B cell (primary cell): ENCODE data around the gene RABGAP1L. TPM values are rescaled to one million over a fixed set of nuclear protein-coding genes. Genes with fewer than 3 reads are reported as not detected.

ENCODE experiments used
- ATAC-seq: fragments of 200-7000 bp; cut with Tn5 transposase; one replicate; pipeline ENCODE4 v1.10.0; 2021; ENCODE audit warnings: low read depth, mild to moderate bottlenecking, moderate number of reproducible peaks, moderate library complexity
- CTCF ChIA-PET: fragments of 350-600 bp; sonication (Branson Sonifier 250); formaldehyde crosslinking; loops from one replicate; lab custom pipeline; 2021; ENCODE audit warnings: antibody characterized with exemption, inconsistent platforms; lab: Charles Lee
- POLR2A ChIA-PET: fragments of 350-600 bp; sonication (Branson Sonifier 250); formaldehyde crosslinking; loops from one replicate; lab custom pipeline; 2021; ENCODE audit warnings: antibody characterized with exemption; lab: Charles Lee
- DNase-seq: peaks from one replicate; pipeline ENCODE4 v3.0.0; 2013
- H2AFZ ChIP-seq: 2 replicates; pipeline ENCODE4 v1.6.1; 2012; ENCODE audit warnings: mild to moderate bottlenecking, low read depth, low read length; ENCODE audit not compliant: insufficient read depth, poor library complexity, severe bottlenecking
- H3K27ac ChIP-seq, 2 donors: 1 replicate in 1 of 2; 2 replicates in 1 of 2; pipeline ENCODE4 v1.5.1; 2012 to 2013; ENCODE audit warnings: low read length in 2 of 2, mild to moderate bottlenecking in 2 of 2, moderate library complexity in 1 of 2
- H3K27me3 ChIP-seq, 4 experiments: fragments of 200-600 bp in 1 of 4; sonication (generic) in 1 of 4; replicated peaks in 1 of 4; 1 replicate in 2 of 4; 2 replicates in 2 of 4; pipeline versions ENCODE4 v1.6.1 to v1.7.0; 2013 to 2016; ENCODE audit warnings: low read length in 3 of 4, mild to moderate bottlenecking in 2 of 4, mixed read lengths in 1 of 4, moderate library complexity in 1 of 4; ENCODE audit not compliant: insufficient read depth in 4 of 4, control insufficient read depth in 3 of 4; ENCODE audit errors: control extremely low read depth in 1 of 4
- H3K36me3 ChIP-seq, 2 experiments: replicated peaks in 1 of 2; 1 replicate in 1 of 2; 2 replicates in 1 of 2; pipeline versions ENCODE4 v1.6.1 to v1.7.1; 2013; ENCODE audit warnings: low read length in 1 of 2; ENCODE audit not compliant: insufficient read depth in 2 of 2, control insufficient read depth in 1 of 2; ENCODE audit errors: control extremely low read depth in 1 of 2, extremely low read depth in 1 of 2
- H3K4me1 ChIP-seq, 2 donors: fragments of 200-600 bp in 1 of 2; sonication (generic) in 1 of 2; 1 replicate in 1 of 2; 2 replicates in 1 of 2; pipeline versions ENCODE4 v1.5.1 to v1.6.1; 2013 to 2017; ENCODE audit warnings: low read length in 2 of 2; ENCODE audit not compliant: control insufficient read depth in 2 of 2, insufficient read depth in 2 of 2
- H3K4me2 ChIP-seq: replicated peaks from 2 replicates; pipeline ENCODE3; 2012; ENCODE audit warnings: mild to moderate bottlenecking, low read depth, low read length; ENCODE audit not compliant: poor library complexity, severe bottlenecking
- H3K4me3 ChIP-seq, 5 experiments: fragments of 200-600 bp in 1 of 5; sonication (generic) in 1 of 5; 1 replicate in 3 of 5; 2 replicates in 2 of 5; pipeline versions ENCODE4 v1.5.1 to v1.7.0; 2011 to 2016; ENCODE audit warnings: low read length in 4 of 5, mild to moderate bottlenecking in 4 of 5, low read depth in 2 of 5, control low read depth in 1 of 5, moderate library complexity in 1 of 5; ENCODE audit not compliant: insufficient read depth in 1 of 5; ENCODE audit errors: control extremely low read depth in 1 of 5, extremely low read depth in 1 of 5
- H3K79me2 ChIP-seq: fragments of 200-600 bp; sonication (generic); one replicate; pipeline ENCODE4 v1.6.0; 2016; ENCODE audit warnings: low read length; ENCODE audit not compliant: control insufficient read depth, insufficient read depth
- H3K9ac ChIP-seq: fragments of 200-600 bp; sonication (generic); 2 replicates; pipeline ENCODE4 v1.6.1; 2017; ENCODE audit warnings: mild to moderate bottlenecking, low read length, moderate library complexity
- H3K9me3 ChIP-seq, 3 donors: one replicate each; pipeline versions ENCODE4 v1.6.1 to v1.7.1; 2013; ENCODE audit warnings: low read length in 2 of 3; ENCODE audit not compliant: control insufficient read depth in 2 of 3, insufficient read depth in 1 of 3; ENCODE audit errors: control extremely low read depth in 1 of 3
- H4K20me1 ChIP-seq: 2 replicates; pipeline ENCODE4 v1.6.0; 2012; ENCODE audit warnings: mild to moderate bottlenecking, low read length; ENCODE audit not compliant: insufficient read depth, control insufficient read depth, poor library complexity, severe bottlenecking
- H3K27ac Mint-ChIP-seq: one replicate; pipeline ENCODE4 v1.8.0; 2021; ENCODE audit warnings: mixed read lengths
- H3K27me3 Mint-ChIP-seq: one replicate; pipeline ENCODE4 v1.8.0; 2021; ENCODE audit warnings: mixed read lengths
- H3K4me1 Mint-ChIP-seq: one replicate; pipeline ENCODE4 v1.8.0; 2021; ENCODE audit warnings: mixed read lengths
- H3K4me3 Mint-ChIP-seq: one replicate; pipeline ENCODE4 v1.8.0; 2021; ENCODE audit warnings: mixed read lengths
- H3K9me3 Mint-ChIP-seq: one replicate; pipeline ENCODE4 v1.8.0; 2022; ENCODE audit warnings: mixed read lengths; ENCODE audit not compliant: insufficient read depth
- EZH2 ChIP-seq: IDR thresholded peaks from 2 replicates; pipeline ENCODE4 v1.6.1; 2012; ENCODE audit warnings: borderline replicate concordance, low read depth, mild to moderate bottlenecking, moderate library complexity, low read length; ENCODE audit not compliant: insufficient read depth, poor library complexity, severe bottlenecking
- WGBS: methylation state at CpG from one replicate; pipeline ENCODE4 v1.1.5; 2013; ENCODE audit warnings: missing lambda C conversion rate; ENCODE audit not compliant: insufficient coverage; 5-methylcytosine and 5-hydroxymethylcytosine counted together
- intact Hi-C: fragments of 100-400 bp; cut with micrococcal nuclease; formaldehyde crosslinking; loops from one replicate; pipeline ENCODE4 v1.10.0; 2022
- polyA plus RNA-seq: library from polyadenylated mRNA; depleted of rRNA; stranded (reverse); fragments of >200 nt; gene quantifications from 2 replicates; pipeline ENCODE4 v1.2.3, GENCODE V29; 2012
- total RNA-seq, 2 donors: library from RNA; stranded (reverse); fragments of 120-200 nt in 1 of 2; gene quantifications; 1 replicate in 1 of 2; 2 replicates in 1 of 2; pipeline versions ENCODE4 v1.2.3 to v1.2.4, GENCODE V29; 2013 to 2022
- TF ChIP-seq, protein P1 (sequence below): fragments of 200-600 bp; IDR thresholded peaks from one replicate; pipeline ENCODE4 v1.8.0; 2022; ENCODE audit warnings: antibody characterized with exemption, mild to moderate bottlenecking

The RABGAP1L gene
- total and polyA plus RNA-seq, 2 donors (not counting 1 experiment from before 2014, with no cell fraction given), result 34.9 to 159 TPM

DNA sequence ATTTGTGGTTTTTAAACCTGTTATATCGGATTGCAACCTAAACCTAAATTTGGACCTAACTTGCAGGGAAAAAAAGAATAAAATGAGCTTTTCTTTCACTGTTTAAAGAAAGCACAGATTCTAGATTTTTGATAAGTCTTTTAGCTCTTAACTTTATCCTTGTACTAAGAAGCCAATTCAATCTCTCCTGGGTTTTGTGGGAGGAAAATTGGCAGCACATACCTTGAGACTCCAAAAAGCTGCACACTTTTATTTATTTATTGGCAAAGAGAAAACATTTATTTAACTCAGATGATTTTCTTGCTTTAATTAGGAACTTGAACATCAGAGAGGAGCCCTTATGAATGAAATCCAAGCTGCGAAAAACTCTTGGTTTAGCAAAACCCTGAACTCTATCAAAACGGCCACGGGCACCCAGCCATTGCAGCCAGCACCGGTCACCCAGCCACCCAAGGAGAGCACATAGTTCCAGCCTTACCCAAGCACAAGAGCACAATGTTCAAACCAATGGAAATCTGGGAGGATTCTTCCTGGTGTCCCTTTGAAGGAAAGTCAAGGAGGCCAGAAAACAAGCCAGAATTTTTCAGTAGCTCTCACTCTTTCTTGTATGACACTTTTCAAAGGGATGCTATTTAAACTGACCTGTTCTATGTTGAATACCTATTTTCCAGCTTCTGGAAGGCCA is 830.4 kb downstream of the RABGAP1L start:
- CTCF ChIA-PET, result interaction anchor here (0.8 to 1.7 kb wide), 7 partner anchors 9 to 219 kb away, joined by 3 to 5 read pairs (median 3); no protein-coding TSS in a partner anchor
- Mint-ChIP-seq H3K27ac (peak overlapping the region; percentile 92), H3K27me3 (no peaks in the 10 kb centered on the region), H3K4me3 (peak overlapping the region; percentile 82), H3K9me3 (no peaks in the 10 kb centered on the region), H3K4me1 (peaks cover 20% of the 10 kb centered on the region)
- Histone ChIP-seq H4K20me1 (no peaks in the 10 kb centered on the region), H3K4me1 (peaks cover 11 to 15% of the 10 kb centered on the region in 2 donors), H3K4me2 (peak overlapping the region; percentile 76), H3K4me3 (peak overlapping the region in 3 of 5 experiments; percentile 52 to 58 (median 53)), H3K9me3 (no peaks in the 10 kb centered on the region), H2AFZ (peak overlapping the region; percentile 74), H3K27ac (peak overlapping the region; percentile 87 to 90), H3K79me2 (no peaks in the 10 kb centered on the region), H3K36me3 (peaks cover 1 to 7% of the 10 kb centered on the region in 2 experiments), H3K27me3 (no peaks in the 10 kb centered on the region), H3K9ac (peak overlapping the region; percentile 74)
- 92% methylated on average over 4 of the region's 5 CpGs for WGBS
- intact Hi-C loops, result loop anchor here (10.0 kb wide), 1 partner anchor 725 kb away; no protein-coding TSS in a partner anchor
- TF ChIP-seq, protein P1, sequence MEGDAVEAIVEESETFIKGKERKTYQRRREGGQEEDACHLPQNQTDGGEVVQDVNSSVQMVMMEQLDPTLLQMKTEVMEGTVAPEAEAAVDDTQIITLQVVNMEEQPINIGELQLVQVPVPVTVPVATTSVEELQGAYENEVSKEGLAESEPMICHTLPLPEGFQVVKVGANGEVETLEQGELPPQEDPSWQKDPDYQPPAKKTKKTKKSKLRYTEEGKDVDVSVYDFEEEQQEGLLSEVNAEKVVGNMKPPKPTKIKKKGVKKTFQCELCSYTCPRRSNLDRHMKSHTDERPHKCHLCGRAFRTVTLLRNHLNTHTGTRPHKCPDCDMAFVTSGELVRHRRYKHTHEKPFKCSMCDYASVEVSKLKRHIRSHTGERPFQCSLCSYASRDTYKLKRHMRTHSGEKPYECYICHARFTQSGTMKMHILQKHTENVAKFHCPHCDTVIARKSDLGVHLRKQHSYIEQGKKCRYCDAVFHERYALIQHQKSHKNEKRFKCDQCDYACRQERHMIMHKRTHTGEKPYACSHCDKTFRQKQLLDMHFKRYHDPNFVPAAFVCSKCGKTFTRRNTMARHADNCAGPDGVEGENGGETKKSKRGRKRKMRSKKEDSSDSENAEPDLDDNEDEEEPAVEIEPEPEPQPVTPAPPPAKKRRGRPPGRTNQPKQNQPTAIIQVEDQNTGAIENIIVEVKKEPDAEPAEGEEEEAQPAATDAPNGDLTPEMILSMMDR, result no peak
- TF ChIP-seq EZH2, result no peak
- DNase-seq (no peak), ATAC-seq (no peak)
- POLR2A ChIA-PET, result interaction anchor here (0.5 to 1.0 kb wide), 5 partner anchors 9 to 761 kb away, joined by 3 to 11 read pairs (median 3); partner anchors contain the start of gene CACYBP
